HepG2 (cell line): ENCODE measurements around the gene SPATA25. TPM values are rescaled to one million over a fixed set of nuclear protein-coding genes. Genes with fewer than 3 reads are reported as not detected.
A peak's percentile ranks its signal among the peaks of the same experiment; 100 is the strongest.

ENCODE experiments used
- CREM ChIP-seq, 2 experiments: sonication (generic) in 1 of 2; formaldehyde crosslinking in 1 of 2; IDR thresholded peaks; 2 replicates each; pipeline versions ENCODE4 v1.4.0 to v1.6.1; 2016 to 2020; ENCODE audit warnings: antibody characterized with exemption in 1 of 2, mild to moderate bottlenecking in 1 of 2, missing genetic modification reagents in 1 of 2
- E2F2 ChIP-seq: sonication (generic); formaldehyde crosslinking; IDR thresholded peaks from 2 replicates; pipeline ENCODE4 v1.4.0; 2020; ENCODE audit warnings: missing genetic modification reagents, borderline replicate concordance
- FUBP1 ChIP-seq: sonication (generic); formaldehyde crosslinking; IDR thresholded peaks from 2 replicates; pipeline ENCODE4 v1.5.1; 2020; ENCODE audit warnings: missing genetic modification reagents, mild to moderate bottlenecking, borderline replicate concordance
- HDAC1 ChIP-seq: sonication (generic); formaldehyde crosslinking; IDR thresholded peaks from 2 replicates; pipeline ENCODE4 v1.5.1; 2020; ENCODE audit warnings: mild to moderate bottlenecking, missing genetic modification reagents
- HOXA9 ChIP-seq: sonication (generic); formaldehyde crosslinking; IDR thresholded peaks from 2 replicates; pipeline ENCODE4 v1.8.1; 2022; ENCODE audit warnings: missing genetic modification reagents, mild to moderate bottlenecking, moderate library complexity, borderline replicate concordance
- KDM3A ChIP-seq: IDR thresholded peaks from 2 replicates; pipeline ENCODE4 v1.6.1; 2018; ENCODE audit warnings: low read depth, missing compliant biosample characterization
- KMT2A ChIP-seq: sonication (generic); formaldehyde crosslinking; IDR thresholded peaks from 2 replicates; pipeline ENCODE4 v1.4.0; 2020; ENCODE audit warnings: missing genetic modification reagents
- NFKBIZ ChIP-seq: IDR thresholded peaks from 2 replicates; pipeline ENCODE4 v1.6.1; 2018; ENCODE audit warnings: missing genetic modification reagents, missing compliant biosample characterization
- NFYB ChIP-seq: sonication (generic); formaldehyde crosslinking; IDR thresholded peaks from 2 replicates; pipeline ENCODE4 v1.4.0; 2020; ENCODE audit warnings: missing genetic modification reagents
- PHF5A ChIP-seq: IDR thresholded peaks from one replicate; pipeline ENCODE4 v1.6.1; 2018; ENCODE audit warnings: low read depth, missing genetic modification reagents; ENCODE audit not compliant: unreplicated experiment
- RAD21 ChIP-seq: fragments of 450-650 bp; formaldehyde crosslinking; IDR thresholded peaks from 2 replicates; pipeline ENCODE4 v1.5.0; 2020; ENCODE audit warnings: mild to moderate bottlenecking
- SUZ12 ChIP-seq: fragments of 150-350 bp; IDR thresholded peaks from 2 replicates; pipeline ENCODE4 v1.6.1; 2014; ENCODE audit warnings: low read depth, low read length
- YEATS2 ChIP-seq: sonication (generic); formaldehyde crosslinking; IDR thresholded peaks from 2 replicates; pipeline ENCODE4 v1.4.0; 2020; ENCODE audit warnings: missing genetic modification reagents, borderline replicate concordance
- ZNF503 ChIP-seq: sonication (generic); formaldehyde crosslinking; IDR thresholded peaks from 2 replicates; pipeline ENCODE4 v1.4.0; 2020; ENCODE audit warnings: missing genetic modification reagents
- ZNF512B ChIP-seq: sonication (generic); formaldehyde crosslinking; IDR thresholded peaks from 2 replicates; pipeline ENCODE4 v1.5.1; 2020; ENCODE audit warnings: missing genetic modification reagents, mild to moderate bottlenecking, borderline replicate concordance
- ZNF724P ChIP-seq: sonication (generic); formaldehyde crosslinking; IDR thresholded peaks from 2 replicates; pipeline ENCODE4 v1.8.0; 2022; ENCODE audit warnings: missing genetic modification reagents, borderline replicate concordance
- ZNF776 ChIP-seq: sonication (generic); formaldehyde crosslinking; IDR thresholded peaks from 2 replicates; pipeline ENCODE4 v1.4.0; 2020; ENCODE audit warnings: mild to moderate bottlenecking, missing genetic modification reagents
- ZNF784 ChIP-seq: sonication (generic); formaldehyde crosslinking; IDR thresholded peaks from 2 replicates; pipeline ENCODE4 v1.5.1; 2020; ENCODE audit warnings: missing genetic modification reagents, mild to moderate bottlenecking, borderline replicate concordance
- polyA plus RNA-seq, 8 experiments: library from polyadenylated mRNA; depleted of rRNA in 3 of 8; stranded (reverse) in 7 of 8; unstranded in 1 of 8; fragments of >200 nt; fragmentation: Illumina TruSeq in 4 of 8; extraction: Trizol in 4 of 8; gene quantifications; 2 replicates each; pipeline versions ENCODE4 v1.2.1 to v1.2.3, GENCODE V29; 2011 to 2016; ENCODE audit warnings: low read depth in 4 of 8, missing spikeins in 1 of 8, mixed read lengths in 1 of 8; ENCODE audit not compliant: insufficient read depth in 1 of 8
- total RNA-seq, 5 experiments: library from RNA; depleted of rRNA; stranded (reverse); fragments of >200 nt; fragmentation: Illumina TruSeq; extraction: Trizol; gene quantifications; 2 replicates each; pipeline ENCODE4 v1.2.3, GENCODE V29; 2016; ENCODE audit warnings: low read depth in 1 of 5

The SPATA25 gene
- total and polyA plus RNA-seq, 2 of the 13 experiments (the other 11 are each of a cell fraction or from before 2014, with no cell fraction given), result 4.8 to 7.6 TPM

GRCh38 chr20:45935416-45936046 lies 48.1 kb upstream of the SPATA25 start (continued):
- TF ChIP-seq NFYB (CRISPR knock-in tag), result no peak
- TF ChIP-seq HOXA9 (CRISPR knock-in tag), result no peak
- no peak for TF ChIP-seq ZNF776 (CRISPR knock-in tag)
- TF ChIP-seq KDM3A (CRISPR knock-in tag), result 0 out of 2 replicates have a peak, but pooled peaks have one; percentile 57
- TF ChIP-seq CREM (IDR thresholded peaks at IDR 0.05), result peak; percentile 26; the same call in 1 of the 2 replicates
- TF ChIP-seq CREM (CRISPR knock-in tag; IDR thresholded peaks at IDR 0.05), result no peak
- peak; percentile 76; the same call in 1 of the 2 replicates for TF ChIP-seq KMT2A (CRISPR knock-in tag)
- TF ChIP-seq RAD21 (CRISPR knock-in tag), result no peak
- TF ChIP-seq FUBP1 (CRISPR knock-in tag), result 0 out of 2 replicates have a peak, but pooled peaks have one; percentile 86
- TF ChIP-seq NFKBIZ (CRISPR knock-in tag), result 0 out of 2 replicates have a peak, but pooled peaks have one; percentile 15
- TF ChIP-seq ZNF724P (CRISPR knock-in tag), result no peak
- peak; percentile 48 for TF ChIP-seq HDAC1 (CRISPR knock-in tag)
- TF ChIP-seq E2F2 (CRISPR knock-in tag), result peak; percentile 78; the same call in 1 of the 2 replicates
- no peak for TF ChIP-seq PHF5A
- no peak for TF ChIP-seq ZNF512B
- TF ChIP-seq SUZ12, result no peak
- TF ChIP-seq YEATS2, result no peak
- no peak for TF ChIP-seq ZNF784
- TF ChIP-seq ZNF503 (CRISPR knock-in tag), result 0 out of 2 replicates have a peak, but pooled peaks have one; percentile 15
